Spleen (tissue), 11 donors: Measurements from ENCODE around the gene KRTAP10-3. TPM values are rescaled to one million over a fixed set of nuclear protein-coding genes. Genes with fewer than 3 reads are reported as not detected.

ENCODE experiments used
- DNase-seq: peaks from one replicate; pipeline ENCODE4 v3.0.0-alpha.2; 2020
- H3K27ac ChIP-seq, 8 donors: fragments of 200-600 bp; sonication (generic) in 7 of 8; 1 replicate in 4 of 8; 2 replicates in 4 of 8; pipeline versions ENCODE4 v1.5.0 to v1.8.0; 2016 to 2021; ENCODE audit warnings: inconsistent platforms in 4 of 8, mild to moderate bottlenecking in 4 of 8, moderate library complexity in 1 of 8
- H3K27me3 ChIP-seq, 7 donors: fragments of 200-600 bp; sonication (generic) in 6 of 7; replicated peaks in 1 of 7; 1 replicate in 4 of 7; 2 replicates in 3 of 7; pipeline versions ENCODE4 v1.5.0 to v1.8.0; 2016 to 2021; ENCODE audit warnings: inconsistent platforms in 3 of 7, mild to moderate bottlenecking in 1 of 7
- H3K36me3 ChIP-seq, 6 donors: fragments of 200-600 bp; sonication (generic) in 5 of 6; 1 replicate in 4 of 6; 2 replicates in 2 of 6; pipeline versions ENCODE4 v1.5.0 to v1.8.0; 2016 to 2021; ENCODE audit warnings: inconsistent platforms in 2 of 6
- H3K4me1 ChIP-seq, 6 donors: fragments of 200-600 bp; sonication (generic) in 5 of 6; 1 replicate in 3 of 6; 2 replicates in 3 of 6; pipeline versions ENCODE4 v1.5.0 to v1.8.0; 2016 to 2021; ENCODE audit warnings: inconsistent platforms in 3 of 6
- H3K4me3 ChIP-seq, 8 donors: fragments of 200-600 bp; sonication (generic) in 7 of 8; 1 replicate in 4 of 8; 2 replicates in 4 of 8; pipeline versions ENCODE4 v1.5.0 to v1.8.0; 2016 to 2021; ENCODE audit warnings: inconsistent platforms in 4 of 8, mild to moderate bottlenecking in 4 of 8, moderate library complexity in 2 of 8
- H3K9me3 ChIP-seq, 8 donors: fragments of 200-600 bp; sonication (generic) in 7 of 8; 1 replicate in 4 of 8; 2 replicates in 4 of 8; pipeline versions ENCODE4 v1.5.0 to v1.8.0; 2016 to 2021; ENCODE audit warnings: inconsistent platforms in 4 of 8
- CTCF ChIP-seq, 11 experiments: fragments of 200-600 bp in 7 of 11; fragments of 450-650 bp in 4 of 11; sonication (generic) in 4 of 11; IDR thresholded peaks in 8 of 11; conservative IDR thresholded peaks in 3 of 11; 1 replicate in 7 of 11; 2 replicates in 4 of 11; pipeline versions ENCODE4 v1.4.0 to v1.8.0; 2016 to 2021; ENCODE audit warnings: antibody characterized with exemption in 11 of 11, inconsistent platforms in 4 of 11, mild to moderate bottlenecking in 1 of 11
- POLR2A ChIP-seq, 3 donors: fragments of 450-650 bp; IDR thresholded peaks; one replicate each; pipeline ENCODE4 v1.5.1; 2017; ENCODE audit warnings: antibody characterized with exemption in 3 of 3, mild to moderate bottlenecking in 1 of 3
- POLR2AphosphoS5 ChIP-seq, 3 donors: sonication (generic); formaldehyde crosslinking; IDR thresholded peaks; one replicate each; pipeline ENCODE4 v1.5.1; 2017; ENCODE audit warnings: antibody characterized with exemption in 3 of 3
- WGBS, 5 donors: extraction: QIAGEN DNeasy Blood & Tissue Kit in 3 of 5; methylation state at CpG; one replicate each; pipeline versions ENCODE4 v1.1.5 to v1.1.7; 2013 to 2018; 5-methylcytosine and 5-hydroxymethylcytosine counted together
- intact Hi-C: fragments of 100-400 bp; cut with DNase I; formaldehyde crosslinking; loops from one replicate; pipeline ENCODE4 v1.15.0; 2023; ENCODE audit warnings: low total_unique reads
- polyA plus RNA-seq, 3 donors: library from polyadenylated mRNA; stranded (reverse); fragments of 200-250 nt; gene quantifications; one replicate each; pipeline ENCODE4 v1.2.1, GENCODE V29; 2013
- total RNA-seq, 7 donors: library from RNA; depleted of rRNA in 3 of 7; stranded (reverse); fragments of >200 nt in 3 of 7; fragmentation: NEBNext Ultra II Directional in 4 of 7; extraction: Animal tissue kit (Norgen Biotek cat#: 25700) in 4 of 7; gene quantifications; one replicate each; pipeline versions ENCODE4 v1.1.0 to v1.2.1, GENCODE V29; 2016 to 2021
- donor health status: healthy with polysubstance abuse.
- donor health status: DM: no; HTN: no; CAD: no; lungs with moderate emphysema.
- donor health status: DM: no; HTN: no; CAD: no.
- donor health status: Bipolar disorder and iron deficiency.
- donor health status: healthy.
- donor health status: DM: no; HTN: no; CAD: no.
- donor health status: DM: yes; HTN: yes; CAD: no.

Gene KRTAP10-3
- total and polyA plus RNA-seq, 10 donors, result not detected

GRCh38 chr21:44512496-44513388 lies 45.9 kb downstream of the KRTAP10-3 start:
- Histone ChIP-seq H3K36me3 (no peaks in the 10 kb centered on the region), H3K4me1 (peaks cover 0 to 17% (median 11%) of the 10 kb centered on the region in 6 donors), H3K27me3 (peaks cover 0 to 29% (median 0%) of the 10 kb centered on the region in 7 donors), H3K9me3 (no peaks in the 10 kb centered on the region), H3K27ac (no peak overlapping the region), H3K4me3 (no peak overlapping the region)
- intact Hi-C loops, result loop anchor here (5.0 kb wide), 2 partner anchors 230 to 280 kb away; no protein-coding TSS in a partner anchor
- DNase-seq, result peak; percentile 76
- 85 to 90% (median 86%) methylated on average over 18 to 21 of the region's 21 CpGs for WGBS, 5 donors
- no peak for TF ChIP-seq CTCF (IDR thresholded peaks at IDR 0.05 in 8 of 11, conservative IDR thresholded peaks at IDR 0.05 in 3 of 11)
- no peak for TF ChIP-seq POLR2A (IDR thresholded peaks at IDR 0.05)
- TF ChIP-seq POLR2AphosphoS5 (IDR thresholded peaks at IDR 0.05), result no peak

DNA sequence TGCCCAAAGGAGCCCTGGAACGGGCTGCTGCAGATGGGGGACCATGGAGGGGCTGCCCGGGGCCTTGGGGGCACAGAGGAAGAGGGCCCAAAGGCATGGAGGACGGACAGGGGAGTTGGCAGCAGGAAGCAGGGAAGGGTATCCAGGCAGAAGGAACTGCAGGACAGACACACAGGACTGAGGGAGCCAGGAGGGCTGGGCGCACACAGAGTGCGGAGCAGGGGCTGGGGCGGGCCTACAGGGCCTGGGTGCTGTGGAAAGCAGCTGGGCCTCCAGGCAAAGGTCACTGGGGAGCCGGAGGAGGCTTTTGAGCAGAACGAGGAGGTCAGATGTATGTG lies 46.7 kb downstream of the KRTAP10-3 start:
- intact Hi-C loops, result loop anchor here (5.0 kb wide), 2 partner anchors 230 to 280 kb away; no protein-coding TSS in a partner anchor
- WGBS, 5 donors, result 77 to 93% (median 84%) methylated on average over 8 of the region's 8 CpGs
- TF ChIP-seq POLR2AphosphoS5 (IDR thresholded peaks at IDR 0.05), result no peak
- TF ChIP-seq POLR2A (IDR thresholded peaks at IDR 0.05), result no peak
- no peak for TF ChIP-seq CTCF (IDR thresholded peaks at IDR 0.05 in 8 of 11, conservative IDR thresholded peaks at IDR 0.05 in 3 of 11)
- no peak overlapping the region for H3K4me3 ChIP-seq
- no peak overlapping the region for H3K27ac ChIP-seq
- DNase-seq, result no peak
- no peaks in the 10 kb centered on the region for H3K9me3 ChIP-seq
- H3K4me1 ChIP-seq, result peaks cover 0 to 25% (median 14%) of the 10 kb centered on the region in 6 donors
- no peaks in the 10 kb centered on the region for H3K36me3 ChIP-seq
- peaks cover 0 to 30% (median 0%) of the 10 kb centered on the region in 7 donors for H3K27me3 ChIP-seq

DNA sequence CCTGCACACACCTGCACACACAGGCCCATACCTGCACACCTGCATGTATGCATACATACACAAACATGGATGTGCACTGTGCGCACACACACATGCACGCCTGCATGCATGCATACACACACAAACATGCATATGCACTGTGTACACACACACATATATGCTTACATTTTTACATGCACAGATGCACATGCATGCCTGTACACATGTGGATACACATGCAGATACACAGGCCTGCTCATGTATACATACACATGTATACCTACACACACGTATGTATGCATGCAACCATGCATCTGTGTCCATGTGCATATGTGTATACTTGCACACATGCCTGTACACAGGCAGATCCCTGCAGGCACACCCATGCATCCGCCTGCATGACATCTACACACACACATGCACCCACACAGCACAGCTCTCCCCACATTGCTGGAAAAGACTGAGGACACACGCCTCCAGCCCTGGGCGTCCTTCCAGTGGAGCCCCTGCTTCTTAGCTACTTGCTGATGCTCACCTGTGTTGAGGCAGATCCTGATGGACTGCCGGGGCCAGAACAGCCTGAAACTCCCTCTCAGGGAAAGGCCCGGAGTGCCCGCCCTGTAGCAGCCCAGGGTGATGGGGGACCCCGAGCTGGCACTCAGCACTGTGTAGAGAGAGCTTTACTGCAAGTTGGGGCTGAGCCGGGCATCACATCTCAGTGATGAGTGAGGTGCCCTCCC lies 47.2 kb downstream of the KRTAP10-3 start:
- DNase-seq, result no peak
- Histone ChIP-seq H3K9me3 (no peaks in the 10 kb centered on the region), H3K36me3 (no peaks in the 10 kb centered on the region), H3K4me1 (peaks cover 0 to 29% (median 16%) of the 10 kb centered on the region in 6 donors), H3K27me3 (peaks cover 0 to 30% (median 0%) of the 10 kb centered on the region in 7 donors), H3K27ac (no peak overlapping the region), H3K4me3 (no peak overlapping the region)
- 84 to 92% (median 90%) methylated on average over 7 to 11 of the region's 11 CpGs for WGBS, 5 donors
- intact Hi-C loops, result loop anchor here (5.0 kb wide), 2 partner anchors 231 to 281 kb away; no protein-coding TSS in a partner anchor
- TF ChIP-seq POLR2AphosphoS5 (IDR thresholded peaks at IDR 0.05) (no peak), POLR2A (IDR thresholded peaks at IDR 0.05) (no peak), CTCF (IDR thresholded peaks at IDR 0.05 in 8 of 11, conservative IDR thresholded peaks at IDR 0.05 in 3 of 11) (no peak)
